ENCODE results near the gene ACTR6. TPM values are rescaled to one million over a fixed set of nuclear protein-coding genes. Genes with fewer than 3 reads are reported as not detected.
A peak's percentile ranks its signal among the peaks of the same experiment; 100 is the strongest.

The ACTR6 gene
- total RNA-seq, 1 experiment from 2014 or later, result 34.9 TPM

DNA sequence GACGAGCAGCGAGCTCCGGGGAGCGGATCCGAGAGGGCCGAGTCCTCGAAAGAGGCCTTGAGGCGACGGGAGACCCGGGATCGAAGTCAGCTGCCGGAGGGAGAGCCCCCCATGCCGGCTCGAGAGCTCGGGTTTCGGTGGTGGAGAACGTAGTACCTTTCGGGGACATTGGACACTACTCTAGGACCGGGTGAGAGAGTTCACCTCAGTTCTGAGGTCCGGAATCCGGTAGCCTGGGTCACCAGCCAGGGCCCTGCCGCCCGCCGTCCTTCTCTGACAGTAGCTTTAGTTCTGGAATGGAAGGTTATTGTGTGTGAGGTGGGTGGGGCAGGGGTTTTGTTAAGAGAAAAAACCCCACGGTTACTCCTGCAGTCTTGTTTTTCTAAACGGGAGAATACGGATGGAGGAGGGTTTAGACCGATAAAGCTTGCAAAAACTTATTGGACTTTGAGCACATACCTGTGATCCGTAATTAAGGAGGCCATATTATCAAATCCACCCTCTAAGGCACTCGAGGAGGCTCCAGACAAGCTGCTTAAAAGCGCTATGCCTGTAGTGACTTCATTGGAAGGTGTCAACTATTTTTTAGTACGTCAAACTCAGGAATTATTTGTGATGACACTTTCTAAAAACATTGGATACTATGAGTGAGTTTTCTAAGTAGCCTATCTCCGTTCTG is 67.1 kb downstream of the ACTR6 start:
- Histone ChIP-seq H4K5ac (ENCODE audit: insufficient read length, low read depth, low read length) (no peak overlapping the region), H3K18ac (ENCODE audit: insufficient read length, low read depth, low read length) (no peak overlapping the region), H2BK15ac (ENCODE audit: low read depth, low read length) (no peak overlapping the region), H3K79me1 (ENCODE audit: insufficient read depth, low read depth, low read length, poor library complexity, severe bottlenecking) (no peaks in the 10 kb centered on the region), H3K9me3 (ENCODE audit: control insufficient read depth, low read depth, low read length) (no peaks in the 10 kb centered on the region), H2BK120ac (ENCODE audit: low read depth, low read length, poor library complexity, severe bottlenecking) (no peak overlapping the region), H3K56ac (ENCODE audit: insufficient read length, low read depth, low read length) (no peak overlapping the region), H3K79me2 (ENCODE audit: insufficient read depth, low read length) (peaks cover 9% of the 10 kb centered on the region; the same call in 1 of the 2 replicates), H2BK12ac (ENCODE audit: insufficient read length, low read depth, low read length) (no peak overlapping the region), H3K4ac (ENCODE audit: low read depth, low read length) (no peak overlapping the region), H2BK5ac (ENCODE audit: insufficient read length, low read length) (no peak overlapping the region), H3K4me1 (ENCODE audit: insufficient read depth, low read length) (0 out of 2 replicates have a peak, but pooled peaks cover 6% of the 10 kb centered on the region), H3K9ac (ENCODE audit: extremely low read depth, insufficient read length, low read length) (peak overlapping the region; percentile 81), H4K8ac (replicated peaks; ENCODE audit: insufficient read length, low read depth, low read length) (no peak overlapping the region), H4K91ac (ENCODE audit: insufficient read length, low read depth, low read length) (no peak overlapping the region), H4K20me1 (ENCODE audit: control insufficient read depth, insufficient read depth, insufficient read length) (no peaks in the 10 kb centered on the region), H2BK20ac (ENCODE audit: low read depth, low read length, poor library complexity, severe bottlenecking) (no peak overlapping the region), H3T11ph (ENCODE audit: low read length) (no peak overlapping the region), H2AFZ (ENCODE audit: low read length) (no peak overlapping the region), H3K14ac (ENCODE audit: insufficient read depth, low read length) (peak overlapping the region; percentile 73), H3K27me3 (ENCODE audit: insufficient read depth, low read length) (no peaks in the 10 kb centered on the region), H3K4me2 (ENCODE audit: insufficient read depth, insufficient read length, low read length) (peak overlapping the region; percentile 94), H3K23me2 (ENCODE audit: insufficient read length, low read depth, low read length, poor library complexity, severe bottlenecking) (peaks cover 10% of the 10 kb centered on the region), H3K27ac (ENCODE audit: insufficient read length, low read depth, low read length) (no peak overlapping the region), H2AK5ac (ENCODE audit: insufficient read length, low read length) (no peak overlapping the region), H3K23ac (ENCODE audit: insufficient read length, low read depth, low read length) (no peak overlapping the region)
- WGBS (ENCODE audit: extremely low coverage, insufficient read length, low lambda C conversion rate), result no CpG with 5 or more reads among the region's 33 CpGs
- DNase-seq, result no peak
- Mint-ChIP-seq H3K27ac (peak overlapping the region; percentile 24 to 70 (median 57); a peak in 4 of 7 replicates), H3K4me1 (peaks cover 17 to 18% of the 10 kb centered on the region in 2 experiments), H3K9me3 (no peaks in the 10 kb centered on the region), H3K36me3 (ENCODE audit: insufficient read depth in 1 of 3, low read depth in 3 of 3) (peaks cover 0 to 1% (median 0%) of the 10 kb centered on the region in 3 experiments; a peak in 2 of 7 replicates), H3K4me3 (peak overlapping the region; percentile 97 to 99), H3K27me3 (ENCODE audit: low read depth) (no peaks in the 10 kb centered on the region)
- TF ChIP-seq, protein P1, sequence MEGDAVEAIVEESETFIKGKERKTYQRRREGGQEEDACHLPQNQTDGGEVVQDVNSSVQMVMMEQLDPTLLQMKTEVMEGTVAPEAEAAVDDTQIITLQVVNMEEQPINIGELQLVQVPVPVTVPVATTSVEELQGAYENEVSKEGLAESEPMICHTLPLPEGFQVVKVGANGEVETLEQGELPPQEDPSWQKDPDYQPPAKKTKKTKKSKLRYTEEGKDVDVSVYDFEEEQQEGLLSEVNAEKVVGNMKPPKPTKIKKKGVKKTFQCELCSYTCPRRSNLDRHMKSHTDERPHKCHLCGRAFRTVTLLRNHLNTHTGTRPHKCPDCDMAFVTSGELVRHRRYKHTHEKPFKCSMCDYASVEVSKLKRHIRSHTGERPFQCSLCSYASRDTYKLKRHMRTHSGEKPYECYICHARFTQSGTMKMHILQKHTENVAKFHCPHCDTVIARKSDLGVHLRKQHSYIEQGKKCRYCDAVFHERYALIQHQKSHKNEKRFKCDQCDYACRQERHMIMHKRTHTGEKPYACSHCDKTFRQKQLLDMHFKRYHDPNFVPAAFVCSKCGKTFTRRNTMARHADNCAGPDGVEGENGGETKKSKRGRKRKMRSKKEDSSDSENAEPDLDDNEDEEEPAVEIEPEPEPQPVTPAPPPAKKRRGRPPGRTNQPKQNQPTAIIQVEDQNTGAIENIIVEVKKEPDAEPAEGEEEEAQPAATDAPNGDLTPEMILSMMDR (conservative IDR thresholded peaks at IDR 0.05), result no peak
